ENCODE data around the gene ARID1B.

The ARID1B gene

GRCh38 chr6:157213907-157214565 is 436.9 kb downstream of the ARID1B start:
- no peak for DNase-seq (ENCODE audit: low read depth)

GRCh38 chr6:157215717-157216116 is 438.5 kb downstream of the ARID1B start:
- DNase-seq (ENCODE audit: low read depth) = no peak

- DNase-seq (ENCODE audit: low read depth) = no peak
Observed at GRCh38 chr6:157216570-157216969, 439.4 kb downstream of the ARID1B start.

- no peak for DNase-seq (ENCODE audit: low read depth)
Observed at GRCh38 chr6:157217198-157217893, 440.2 kb downstream of the ARID1B start.

- DNase-seq (ENCODE audit: low read depth) = no peak
Observed at GRCh38 chr6:157217894-157218370, 440.8 kb downstream of the ARID1B start.

- no peak for DNase-seq (ENCODE audit: low read depth)
Observed at GRCh38 chr6:157218371-157219198, 441.4 kb downstream of the ARID1B start.

- no peak for DNase-seq (ENCODE audit: low read depth)
Observed at GRCh38 chr6:157219201-157220200, 442.3 kb downstream of the ARID1B start.

GRCh38 chr6:157220485-157220884 is 443.3 kb downstream of the ARID1B start:
- no peak for DNase-seq (ENCODE audit: low read depth)

GRCh38 chr6:157221049-157221816 is 444.1 kb downstream of the ARID1B start:
- peak; percentile 83 for DNase-seq (ENCODE audit: low read depth)

GRCh38 chr6:157221817-157222175 is 444.6 kb downstream of the ARID1B start:
- no peak for DNase-seq (ENCODE audit: low read depth)

GRCh38 chr6:157222201-157222981 is 445.2 kb downstream of the ARID1B start:
- DNase-seq (ENCODE audit: low read depth) = no peak

- no peak for DNase-seq (ENCODE audit: low read depth)
Observed at GRCh38 chr6:157223021-157223430, 445.8 kb downstream of the ARID1B start.

- DNase-seq (ENCODE audit: low read depth) = no peak
Observed at GRCh38 chr6:157223511-157223910, 446.3 kb downstream of the ARID1B start.

- no peak for DNase-seq (ENCODE audit: low read depth)
Observed at GRCh38 chr6:157224178-157224950, 447.2 kb downstream of the ARID1B start.

GRCh38 chr6:157224951-157225574 is 447.9 kb downstream of the ARID1B start:
- no peak for DNase-seq (ENCODE audit: low read depth)

GRCh38 chr6:157225575-157225995 is 448.4 kb downstream of the ARID1B start:
- DNase-seq (ENCODE audit: low read depth) = no peak

- DNase-seq (ENCODE audit: low read depth) = no peak
Observed at GRCh38 chr6:157226026-157226625, 448.9 kb downstream of the ARID1B start.

GRCh38 chr6:157226761-157227160 is 449.6 kb downstream of the ARID1B start:
- no peak for DNase-seq (ENCODE audit: low read depth)
